ENCODE measurements around the gene TGFBR3L.
"Not testable (repeated sequence)": the region's sequence is repeated elsewhere in the genome, so short reads cannot be mapped to it uniquely, and the experiment has no call there.

Gene TGFBR3L

DNA sequence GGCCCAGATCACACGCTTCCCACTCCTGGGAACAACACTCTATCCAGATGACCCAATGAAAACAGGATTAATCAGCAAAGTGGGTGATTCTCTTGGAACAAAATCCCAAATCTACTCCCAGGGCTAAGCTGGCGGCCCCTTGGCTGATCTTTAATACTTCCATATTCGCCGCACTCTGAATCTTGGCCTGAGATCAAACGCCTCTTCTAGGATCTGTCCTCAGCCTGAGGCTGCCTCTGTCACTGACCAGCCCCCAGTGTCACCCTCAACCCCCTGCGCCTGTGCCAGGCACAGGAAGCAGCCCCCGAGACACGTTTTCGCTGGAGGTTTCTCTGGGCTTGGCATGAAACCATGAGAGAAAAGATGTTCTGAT lies 13.7 kb downstream of the TGFBR3L start:
- DNase-seq (ENCODE audit: low read depth): no peak

DNA sequence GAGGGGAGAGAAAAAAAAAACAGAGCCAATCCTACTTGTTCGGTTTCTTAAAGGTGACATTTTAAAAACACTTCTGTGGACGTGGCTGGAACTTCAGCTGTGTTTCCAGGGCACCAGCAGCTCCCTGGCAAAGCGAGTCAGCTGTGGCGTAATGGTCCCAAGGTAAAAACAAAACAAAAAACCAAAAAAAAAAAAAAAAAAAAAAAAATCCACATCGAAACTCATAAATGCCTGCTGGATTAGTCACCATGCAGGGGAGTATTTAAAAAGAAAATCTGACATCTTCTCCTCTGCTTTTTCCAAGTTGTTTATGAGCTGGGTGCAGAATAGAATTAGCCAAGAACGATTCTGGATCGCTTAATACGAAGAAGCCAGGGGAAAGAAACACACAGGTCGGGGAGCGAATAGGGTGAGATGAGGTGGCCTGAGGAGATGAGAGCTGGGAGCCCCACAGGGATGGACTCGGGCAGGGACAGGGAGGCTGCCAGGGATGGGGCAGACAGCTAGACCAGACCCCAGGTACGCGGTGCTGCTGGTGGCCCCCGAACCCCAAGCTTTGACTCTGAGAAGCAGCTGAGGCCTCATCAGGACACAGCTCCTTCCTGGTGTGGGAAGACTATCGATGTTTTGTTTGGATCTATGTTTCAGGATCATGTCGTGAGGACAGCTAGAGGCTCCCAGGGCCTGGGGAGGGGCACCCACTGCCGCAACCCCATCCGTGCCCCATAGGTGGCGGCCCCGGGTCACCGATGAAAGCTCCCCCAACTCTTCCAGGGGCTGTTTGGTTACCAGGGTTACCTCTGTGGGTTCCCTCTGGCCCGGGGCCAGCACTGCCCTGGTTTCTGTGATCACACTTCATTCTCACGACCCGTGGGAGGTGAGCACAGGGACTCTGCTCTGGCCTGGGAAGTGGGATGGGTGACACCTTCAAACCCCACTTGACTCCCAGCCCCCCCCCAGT lies 14.4 kb downstream of the TGFBR3L start:
- DNase-seq (ENCODE audit: low read depth): peak; percentile 47

DNA sequence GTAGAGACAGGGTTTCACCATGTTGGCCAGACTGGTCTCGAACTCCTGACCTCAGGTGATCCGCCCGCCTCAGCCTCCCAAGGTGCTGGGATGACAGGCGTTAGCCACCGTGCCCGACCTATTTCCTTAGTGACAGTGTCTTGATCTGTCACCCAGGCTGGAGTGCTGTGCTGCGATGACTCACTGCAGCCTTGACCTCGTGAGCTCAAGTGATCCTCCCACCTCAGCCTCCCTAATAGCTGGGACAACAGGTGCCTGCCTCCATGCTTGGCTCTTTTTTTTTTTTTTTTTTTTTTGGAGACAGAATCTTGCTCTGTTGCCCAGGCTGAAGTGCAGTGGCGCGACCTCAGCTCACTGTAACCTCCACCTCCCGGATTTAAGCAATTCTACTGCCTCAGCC lies 15.4 kb downstream of the TGFBR3L start:
- not testable (repeated sequence) for DNase-seq (ENCODE audit: low read depth)

DNA sequence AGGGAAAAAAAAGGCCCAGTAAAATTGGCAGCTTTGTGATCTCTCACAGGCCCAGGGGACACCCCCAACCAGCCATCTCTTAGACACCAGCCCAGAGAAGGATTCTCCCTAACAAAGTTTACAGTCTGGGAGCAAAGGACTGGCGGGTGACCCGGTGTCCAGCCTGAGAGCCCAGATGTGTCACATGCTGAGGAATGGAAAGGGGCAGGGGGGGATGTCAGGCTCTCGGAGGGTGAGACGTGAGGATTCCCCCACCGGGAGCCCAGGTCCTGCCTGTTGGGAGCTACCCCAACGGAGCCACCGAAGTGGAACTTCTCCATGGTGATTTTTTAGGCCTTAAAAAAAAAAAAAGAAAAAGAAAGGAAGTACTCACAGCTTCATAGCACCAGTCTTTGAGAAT lies 16.1 kb downstream of the TGFBR3L start:
- DNase-seq (ENCODE audit: low read depth): no peak

DNA sequence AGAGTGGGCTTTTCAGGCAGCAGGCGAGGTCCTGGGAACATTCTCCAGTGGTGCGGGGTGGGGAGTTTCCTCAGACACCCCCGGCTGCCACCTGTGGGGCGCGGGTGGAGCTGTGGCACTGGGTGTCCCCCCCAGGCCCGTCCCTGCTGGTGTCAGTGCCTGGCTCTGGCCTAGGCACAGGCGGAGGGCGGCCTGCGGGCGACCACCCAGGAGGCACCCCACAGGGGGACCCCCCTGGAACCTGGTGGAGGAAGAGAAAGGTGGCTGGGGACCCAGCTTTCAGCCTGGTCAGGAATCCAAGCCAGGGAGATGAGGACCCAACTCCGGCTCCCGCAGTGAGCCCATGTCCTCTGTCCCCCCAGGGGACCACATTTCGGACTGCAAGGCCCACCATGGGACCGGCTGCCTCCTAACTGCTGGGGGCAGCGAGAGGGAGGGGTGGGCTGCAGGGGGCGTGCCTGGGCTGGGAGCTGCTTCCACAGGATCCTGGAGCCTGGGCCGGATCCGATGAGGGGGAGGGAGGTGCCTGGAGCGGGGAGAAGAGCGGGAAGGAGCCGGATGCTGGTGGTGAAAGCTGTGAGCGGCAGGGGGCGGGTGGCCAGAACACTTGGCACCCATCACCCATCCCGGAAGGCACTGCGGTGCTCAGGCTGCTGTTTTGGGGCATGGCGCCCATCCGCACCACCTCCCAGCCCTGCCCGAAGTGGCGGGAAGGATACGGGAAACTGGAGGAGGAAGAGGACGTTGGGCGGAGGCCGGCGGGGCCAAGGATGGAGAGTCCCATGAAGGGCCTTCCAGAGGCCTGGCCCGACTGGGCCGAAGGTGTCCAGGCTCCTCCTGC lies 16.8 kb downstream of the TGFBR3L start:
- no peak for DNase-seq (ENCODE audit: low read depth)

DNA sequence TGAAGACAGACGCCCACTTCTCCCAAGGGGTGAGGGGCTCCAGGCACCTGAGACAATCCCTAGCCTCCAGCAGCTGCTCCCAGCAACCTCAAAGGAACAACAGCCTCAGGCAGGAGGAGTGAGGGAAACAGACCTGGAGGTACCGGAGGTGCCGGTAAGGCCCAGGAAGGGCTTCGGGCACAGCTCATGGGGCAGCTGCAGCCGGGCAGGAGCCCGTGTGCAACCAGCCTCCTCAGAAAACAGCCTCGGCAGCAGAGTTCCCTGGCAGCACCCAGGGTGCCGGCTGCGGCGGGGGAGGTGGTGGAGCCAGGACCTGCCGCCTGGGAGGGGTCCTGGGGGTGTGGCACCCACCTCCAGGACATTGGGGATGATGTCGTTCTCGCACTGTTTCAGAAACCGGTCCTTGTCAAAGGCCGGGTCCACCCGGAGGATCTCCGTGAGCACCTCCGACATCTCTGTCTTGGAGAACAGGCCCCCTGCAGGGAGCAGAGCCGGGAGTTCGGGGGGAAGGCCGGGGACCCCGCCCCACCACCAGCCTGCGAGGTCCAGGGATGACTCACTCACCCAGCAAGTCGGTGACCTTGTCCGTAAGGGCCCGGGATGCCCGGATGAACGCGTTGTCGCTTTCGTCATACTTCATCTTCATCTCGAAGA lies 17.8 kb downstream of the TGFBR3L start:
- DNase-seq (ENCODE audit: low read depth): no peak

DNA sequence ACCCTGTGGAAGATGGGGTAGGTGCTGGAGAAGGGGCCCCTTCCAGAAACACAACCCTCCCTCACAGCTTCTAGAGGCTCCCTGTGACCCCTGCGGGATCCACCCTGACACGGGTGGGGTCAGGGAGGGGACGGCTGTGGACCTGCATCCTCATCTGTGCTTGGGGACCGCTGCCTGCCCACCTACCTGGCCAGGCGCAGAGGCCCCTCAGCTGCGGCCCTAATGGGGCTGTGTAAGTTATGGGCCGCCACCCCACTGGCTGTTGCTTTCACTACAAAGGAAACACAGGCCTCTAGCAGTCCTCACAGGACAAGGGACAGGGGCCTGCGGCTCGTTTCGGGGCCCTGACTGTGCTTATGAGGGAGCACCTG lies 18.3 kb downstream of the TGFBR3L start:
- DNase-seq (ENCODE audit: low read depth): no peak

DNA sequence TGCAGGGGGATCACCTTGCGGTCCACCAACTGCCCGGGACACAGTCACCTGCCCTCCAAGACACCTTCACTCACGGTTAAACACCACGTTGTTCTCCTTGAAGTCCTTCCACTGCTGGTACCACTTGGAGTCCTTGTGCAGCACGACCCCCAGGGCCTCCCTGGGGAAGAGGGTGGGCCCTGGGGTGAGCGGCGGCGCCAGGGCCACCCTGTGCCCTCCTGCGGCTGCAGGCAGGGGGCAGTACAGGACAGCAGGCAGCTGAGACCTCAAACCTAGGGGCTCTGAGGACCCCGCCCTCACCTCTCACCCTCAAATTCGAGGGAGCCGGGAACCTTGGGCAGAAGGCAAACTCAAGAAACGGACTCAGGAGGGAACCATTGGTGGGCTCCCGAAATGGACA lies 18.8 kb downstream of the TGFBR3L start:
- DNase-seq (ENCODE audit: low read depth): no peak

DNA sequence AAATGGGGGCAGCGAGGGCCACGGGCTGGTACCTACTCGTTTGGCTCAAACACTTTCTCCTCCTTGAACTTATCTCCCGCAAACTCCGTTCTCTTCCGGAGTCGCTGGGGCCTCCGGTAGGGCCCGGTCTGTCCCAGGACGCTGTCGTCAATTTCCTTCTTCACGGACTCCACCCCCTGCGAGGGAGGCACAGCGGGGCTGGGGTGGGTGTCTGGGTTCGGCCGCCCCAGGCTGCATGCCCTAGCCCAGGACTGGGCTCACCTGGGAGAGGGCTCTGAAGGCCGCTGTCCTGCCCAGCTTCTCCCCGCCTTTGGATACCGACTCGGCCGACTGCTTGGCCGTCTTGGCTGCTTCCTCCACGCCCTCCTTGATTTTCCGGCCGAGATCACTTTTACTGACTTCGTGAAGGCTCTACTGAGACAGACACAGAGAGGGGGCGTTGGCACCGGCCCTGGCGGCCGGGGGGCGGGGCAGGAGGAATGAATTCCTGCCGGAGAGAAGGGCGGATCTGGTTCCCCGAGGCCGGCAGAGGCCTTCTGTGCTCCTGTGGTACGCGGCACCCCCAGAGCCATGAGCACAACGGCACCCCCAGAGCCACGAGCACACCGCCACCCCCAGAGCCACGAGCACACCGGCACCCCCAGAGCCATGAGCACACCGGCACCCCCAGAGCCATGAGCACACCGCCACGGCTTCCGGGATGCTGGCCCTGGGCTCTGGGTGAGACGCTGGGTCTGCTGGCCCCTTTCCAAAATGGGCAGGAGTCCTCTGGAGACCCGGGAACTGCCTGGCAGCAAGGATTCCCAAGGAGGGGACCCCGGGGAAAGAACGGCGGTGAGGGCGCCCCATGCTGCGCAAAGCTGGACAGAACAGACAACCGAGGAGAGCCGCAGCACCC lies 19.4 kb downstream of the TGFBR3L start:
- no peak for DNase-seq (ENCODE audit: low read depth)

DNA sequence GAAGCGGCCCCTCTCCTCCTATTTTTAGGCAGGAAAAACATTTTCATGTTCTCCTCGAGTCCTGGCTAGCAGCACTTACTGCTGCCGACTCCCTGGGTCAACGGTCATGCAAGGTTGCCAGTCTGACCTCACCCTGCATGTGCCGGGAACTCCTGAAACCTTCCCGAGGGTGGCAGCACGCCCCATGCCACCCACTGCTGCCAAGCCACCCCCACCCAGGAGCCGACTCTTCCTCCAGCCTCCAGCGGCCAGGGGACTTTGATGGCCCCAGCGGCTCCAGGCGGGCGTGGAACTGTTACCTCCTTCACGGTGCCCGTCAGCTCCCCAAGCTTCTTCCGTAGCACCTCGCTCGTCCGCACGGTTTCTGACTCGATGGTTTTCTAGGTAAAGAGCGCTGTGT lies 20.1 kb downstream of the TGFBR3L start:
- DNase-seq (ENCODE audit: low read depth): no peak

DNA sequence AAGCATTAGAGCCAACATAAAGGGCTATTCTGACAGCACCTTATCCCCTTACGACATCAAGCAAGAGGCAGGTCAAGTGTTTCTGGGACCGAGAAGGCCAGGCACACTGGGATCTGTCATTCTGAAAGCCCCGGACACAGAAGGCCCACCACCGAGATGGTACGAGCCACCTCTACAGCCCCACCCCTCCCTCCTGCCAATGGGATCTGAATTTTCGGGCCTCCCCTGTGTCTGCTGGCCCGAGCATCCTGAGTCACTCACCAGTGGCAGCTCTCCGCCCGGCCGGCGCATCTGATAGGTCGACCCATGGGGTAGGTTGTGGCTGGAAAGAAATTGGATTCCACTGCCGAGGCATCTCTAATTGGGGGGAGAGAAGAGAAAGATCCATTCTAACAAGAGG lies 26.2 kb downstream of the TGFBR3L start:
- no peak for DNase-seq (ENCODE audit: low read depth)

DNA sequence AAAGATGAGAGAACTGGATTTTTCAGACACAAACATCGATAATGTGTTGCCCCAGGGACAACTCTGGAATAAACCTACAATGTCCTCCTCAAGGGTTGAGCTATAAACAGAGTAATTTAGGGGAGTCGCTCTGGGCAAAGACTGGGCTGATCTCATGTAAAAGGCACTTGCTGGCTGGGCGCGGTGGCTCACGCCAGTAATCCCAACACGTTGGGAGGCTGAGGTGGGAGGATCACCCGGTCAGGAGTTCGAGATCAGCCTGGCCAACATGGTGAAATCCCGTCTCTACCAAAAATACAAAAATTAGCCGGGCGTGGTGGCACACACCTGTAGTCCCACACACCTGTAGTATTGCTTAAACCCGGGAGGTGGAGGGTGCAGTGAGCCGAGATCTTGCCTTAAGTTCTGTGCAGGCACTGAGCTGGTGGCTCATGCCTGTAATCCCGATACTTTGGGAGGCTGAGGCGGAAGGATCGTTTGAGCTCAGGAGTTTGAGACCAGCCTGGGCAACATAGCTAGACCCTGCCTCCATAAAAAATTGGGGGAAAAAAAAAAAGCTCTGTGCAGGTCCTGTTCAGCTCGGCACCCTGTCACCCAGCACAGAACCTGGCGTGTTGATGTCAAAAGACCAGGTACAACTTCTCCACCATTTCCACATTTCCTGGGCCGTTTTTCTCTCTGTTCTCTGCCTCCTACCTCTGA lies 27.4 kb downstream of the TGFBR3L start:
- DNase-seq (ENCODE audit: low read depth): no peak

DNA sequence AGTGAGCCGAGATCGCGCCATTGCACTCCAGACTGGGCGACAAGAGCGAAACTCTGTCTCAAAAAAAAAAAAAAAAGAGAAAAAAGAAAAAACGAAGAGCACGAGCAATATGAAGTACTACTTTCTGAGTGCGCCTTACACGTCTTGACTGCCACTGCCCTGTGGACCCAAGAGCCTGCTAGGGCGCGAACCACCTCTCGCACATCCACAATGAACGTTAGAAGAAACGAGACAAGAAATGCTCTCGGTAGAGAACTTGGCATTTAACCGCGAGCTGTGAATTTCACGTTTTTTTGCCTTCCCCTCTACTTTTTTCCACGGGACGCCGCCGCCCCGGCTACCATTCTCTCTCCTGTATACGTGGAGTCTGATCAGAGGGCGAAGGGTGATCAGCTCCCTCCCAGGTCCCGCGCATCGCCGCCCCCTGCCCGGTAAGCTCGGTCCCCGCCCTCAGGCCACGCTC lies 28.4 kb downstream of the TGFBR3L start:
- DNase-seq (ENCODE audit: low read depth): no peak

DNA sequence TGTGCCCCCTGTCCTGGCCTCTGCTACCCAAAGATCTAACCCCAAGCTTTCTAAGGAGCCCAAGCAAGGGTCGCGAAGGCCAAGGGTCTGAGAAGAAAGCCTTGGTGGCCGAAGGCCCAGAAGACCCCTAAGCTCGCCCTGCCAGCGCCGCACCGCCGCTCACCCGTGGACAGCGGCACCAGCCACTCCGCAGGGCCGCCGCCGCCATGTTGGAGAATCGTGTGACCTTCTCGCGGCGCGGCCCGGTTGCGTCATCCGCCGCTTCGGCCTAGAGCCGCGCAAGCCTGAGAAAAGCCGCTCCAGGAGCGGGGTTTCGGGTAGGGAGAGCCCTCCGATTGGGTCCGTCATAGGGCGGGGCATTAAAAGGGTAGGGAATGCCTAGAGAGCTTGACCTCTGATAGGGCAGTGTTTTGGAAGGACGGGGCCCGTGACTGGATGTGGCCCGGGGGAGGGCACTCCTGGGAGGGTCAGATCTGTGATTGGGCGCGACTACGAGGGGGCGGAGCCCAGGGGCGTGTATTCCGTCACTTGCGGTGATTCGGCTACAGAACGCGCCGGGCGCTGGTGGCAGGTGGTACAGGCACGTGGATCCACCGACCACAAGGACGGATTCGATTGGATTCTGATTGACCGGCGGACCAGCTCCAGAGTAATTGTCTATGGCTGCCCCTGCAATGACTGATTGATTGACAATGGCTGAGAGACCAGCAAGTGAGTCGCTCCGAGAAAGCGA lies 29.0 kb downstream of the TGFBR3L start, which contains the start of gene TIMM44:
Gene TIMM44, minus strand, starts transcription at position 223 of the 733 bp plus-strand sequence. Its CDS starts 15 bp downstream, at position 208.
- peak; percentile 96 for DNase-seq (ENCODE audit: low read depth)

DNA sequence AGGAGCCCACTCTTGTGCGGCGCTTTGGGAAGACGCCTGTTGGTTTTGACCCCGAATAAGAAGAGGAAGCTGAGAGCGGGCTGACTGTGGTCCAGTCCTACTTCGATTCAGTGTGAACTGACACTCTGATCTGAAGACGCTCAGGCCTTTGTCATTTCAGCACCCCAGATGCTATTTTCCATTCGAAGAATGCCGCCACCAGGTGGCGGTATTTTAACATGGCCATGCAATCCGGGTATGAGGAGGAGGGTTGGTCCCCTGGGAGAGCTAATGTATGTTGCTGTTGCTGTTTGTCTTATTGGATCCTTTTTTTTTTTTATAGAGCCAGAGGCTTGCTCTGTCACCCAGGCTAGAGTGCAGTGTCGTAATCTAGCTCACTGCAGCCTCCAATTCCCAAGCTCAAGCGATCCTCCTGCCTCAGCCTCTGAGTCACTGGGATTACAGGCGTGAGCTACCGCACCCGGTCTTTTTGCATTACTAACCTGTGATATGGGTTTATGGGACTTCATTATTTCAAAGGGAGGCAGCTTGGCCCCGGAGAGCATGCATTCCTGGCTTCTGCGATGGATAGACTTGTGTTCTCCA lies 29.6 kb downstream of the TGFBR3L start:
- DNase-seq (ENCODE audit: low read depth): peak; percentile 71

DNA sequence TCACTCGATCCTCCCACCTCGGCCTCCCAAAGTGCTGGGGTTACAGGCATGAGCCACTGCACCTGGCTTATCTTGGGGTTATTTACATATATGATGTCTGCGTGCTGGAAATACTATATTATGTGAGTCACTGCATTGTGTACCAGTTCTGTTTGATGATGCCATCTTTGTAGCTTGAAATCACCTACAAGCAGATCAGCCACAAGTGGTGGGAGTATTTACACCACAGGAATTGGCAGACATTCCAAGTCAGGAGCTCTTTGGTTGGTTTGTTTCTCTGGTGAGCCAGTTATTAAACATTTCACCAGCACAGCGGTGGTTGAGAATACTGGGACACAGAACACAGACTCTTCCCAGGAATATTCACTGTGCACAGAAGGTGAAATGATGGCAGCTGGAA lies 33.3 kb downstream of the TGFBR3L start:
- DNase-seq (ENCODE audit: low read depth): no peak

DNA sequence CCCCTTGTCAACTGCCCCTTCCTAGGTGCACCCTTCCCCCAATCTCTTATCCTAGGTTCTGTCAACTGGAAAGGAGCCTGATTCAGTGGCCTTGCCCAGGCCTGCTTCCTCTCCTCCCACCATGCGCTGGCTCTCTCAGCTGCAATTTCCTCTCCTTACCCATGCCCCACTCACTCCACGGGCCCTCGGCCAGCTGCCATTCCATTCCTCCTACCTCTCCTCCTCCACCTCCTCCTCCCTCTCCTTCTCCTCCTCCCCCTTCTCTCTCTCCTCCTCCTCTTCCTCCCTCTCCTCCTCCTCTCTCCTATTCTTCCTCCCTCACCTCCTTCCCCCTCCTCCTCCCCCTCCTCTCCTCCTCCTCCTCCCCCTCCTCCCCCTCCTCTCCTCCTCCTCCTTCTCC lies 38.4 kb downstream of the TGFBR3L start:
- DNase-seq (ENCODE audit: low read depth): no peak

DNA sequence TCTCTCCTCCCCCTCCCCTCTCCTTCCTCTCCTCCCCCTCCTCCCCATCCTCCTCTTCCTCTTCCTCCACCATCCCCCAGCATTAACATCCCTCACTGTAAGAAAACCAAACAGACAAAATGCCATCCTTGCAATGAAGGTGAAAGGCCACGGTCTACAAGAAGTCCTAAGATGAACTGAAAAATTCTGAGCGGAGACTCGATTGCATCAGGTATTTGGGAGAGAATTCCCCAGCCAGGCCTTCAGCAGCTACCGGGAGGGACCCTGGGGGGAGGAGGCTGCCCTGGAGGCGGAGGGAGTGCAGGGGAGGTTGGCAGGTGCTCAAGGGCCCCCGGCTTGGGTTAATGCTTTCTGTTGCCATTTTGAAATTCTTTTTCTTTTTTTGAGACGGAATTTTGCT lies 38.9 kb downstream of the TGFBR3L start:
- no peak for DNase-seq (ENCODE audit: low read depth)

DNA sequence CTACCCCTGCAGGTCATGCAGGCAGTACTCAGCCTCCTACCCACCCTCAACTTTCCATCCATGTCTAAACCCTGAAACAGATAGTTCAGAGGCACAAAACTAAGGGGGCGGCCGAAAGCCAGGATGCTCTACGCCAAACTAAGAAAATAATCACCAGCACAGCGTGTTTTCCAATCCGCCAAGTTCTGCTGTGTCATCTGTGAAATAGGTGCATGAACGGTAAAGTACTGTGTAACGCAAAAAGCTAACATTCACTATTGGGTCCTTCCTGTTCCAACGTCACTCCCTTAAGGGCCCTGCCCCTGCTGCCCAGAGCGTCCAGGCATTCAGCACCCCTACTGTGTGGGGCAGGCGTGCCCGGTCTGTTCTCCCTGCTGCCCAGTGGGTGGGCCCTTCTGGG lies 41.1 kb downstream of the TGFBR3L start:
- DNase-seq (ENCODE audit: low read depth): no peak

DNA sequence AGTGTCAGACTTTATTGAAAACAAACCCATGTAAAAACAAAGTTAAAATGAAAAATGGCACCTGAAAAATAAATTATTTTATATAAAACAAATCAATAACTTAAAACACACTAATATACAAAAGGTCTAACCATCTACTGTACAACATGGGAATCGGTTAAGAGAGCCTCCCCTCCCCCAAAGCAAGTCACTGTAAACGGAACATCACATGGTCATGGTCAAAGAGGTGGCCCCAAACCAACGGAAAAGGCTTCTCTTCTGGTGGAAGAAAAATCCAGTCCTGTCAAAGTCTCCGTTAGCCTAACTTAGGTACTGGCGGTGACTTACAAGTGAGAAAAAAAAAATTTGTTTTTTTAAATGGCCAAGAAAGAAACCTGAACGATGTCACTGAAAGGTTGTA lies 44.6 kb downstream of the TGFBR3L start:
- no peak for DNase-seq (ENCODE audit: low read depth)
